GM21390 (cell line): ENCODE results near the gene ZNF440.

Source experiments
- ATAC-seq: cut with Tn5 transposase; IDR thresholded peaks from one replicate; pipeline ENCODE4 v1.9.1; 2021; ENCODE audit not compliant: unreplicated experiment

The ZNF440 gene

GRCh38 chr19:11882606-11883005 lies 68.5 kb downstream of the ZNF440 start:
- ATAC-seq, result no peak
